H1 (cell line): ENCODE results near the gene NDUFS7. TPM values are rescaled to one million over a fixed set of nuclear protein-coding genes. Genes with fewer than 3 reads are reported as not detected.

ENCODE experiments used
- BCL11A ChIP-seq, 2 experiments: IDR thresholded peaks; one replicate each; pipeline ENCODE4 v1.6.1; 2011; ENCODE audit warnings: low read depth in 2 of 2, low read length in 2 of 2, mild to moderate bottlenecking in 2 of 2
- CEBPB ChIP-seq: IDR thresholded peaks from 2 replicates; pipeline ENCODE4 v1.6.1; 2012; ENCODE audit warnings: low read depth, low read length
- CREB1 ChIP-seq: IDR thresholded peaks from 2 replicates; pipeline ENCODE4 v1.6.1; 2012; ENCODE audit warnings: inconsistent platforms
- CTBP2 ChIP-seq: IDR thresholded peaks from 2 replicates; pipeline ENCODE4 v1.7.0; 2011; ENCODE audit warnings: borderline replicate concordance, mild to moderate bottlenecking, moderate library complexity, mixed read lengths, low read length; ENCODE audit not compliant: insufficient read depth, insufficient read length
- JUN ChIP-seq: IDR thresholded peaks from 2 replicates; pipeline ENCODE4 v1.6.1; 2011; ENCODE audit warnings: low read depth, mild to moderate bottlenecking, improper control_type of control experiment, low read length
- KDM5A ChIP-seq: fragments of 200-600 bp; IDR thresholded peaks from 2 replicates; pipeline ENCODE4 v1.7.1; 2012; ENCODE audit warnings: mild to moderate bottlenecking, low read length, inconsistent platforms, mixed read lengths
- RBBP5 ChIP-seq: IDR thresholded peaks from 2 replicates; pipeline ENCODE4 v1.7.1; 2012; ENCODE audit warnings: low read depth, mild to moderate bottlenecking, inconsistent platforms, low read length, moderate library complexity, borderline replicate concordance
- SP2 ChIP-seq: IDR thresholded peaks from 2 replicates; pipeline ENCODE4 v1.6.1; 2012; ENCODE audit warnings: mild to moderate bottlenecking, low read length, inconsistent platforms
- polyA plus RNA-seq, 7 experiments: library from polyadenylated mRNA; depleted of rRNA in 3 of 7; stranded (reverse) in 5 of 7; unstranded in 2 of 7; fragments of >200 nt in 5 of 7; fragments of 200-250 nt in 2 of 7; gene quantifications; 1 replicate in 5 of 7; 2 replicates in 1 of 7; 4 replicates in 1 of 7; pipeline versions ENCODE4 v1.2.1 to v1.2.3, GENCODE V29; 2011 to 2013; ENCODE audit warnings: missing spikeins in 2 of 7, mixed read lengths in 2 of 7
- total RNA-seq: library from RNA; stranded (reverse); fragmentation: NEBNext Ultra II Directional; extraction: Animal tissue kit (Norgen Biotek cat#: 25700); gene quantifications from 2 replicates; pipeline ENCODE4 v1.2.1, GENCODE V29; 2021
- TF ChIP-seq, protein P1 (sequence below): fragments of 300-600 bp; sonication (generic); IDR thresholded peaks from 2 replicates; pipeline ENCODE4 v1.7.1; 2012; ENCODE audit warnings: low read length, moderate library complexity, mild to moderate bottlenecking, inconsistent platforms; ENCODE audit not compliant: insufficient replicate concordance

The NDUFS7 gene
- total and polyA plus RNA-seq, 2 of the 8 experiments (the other 6 are each of a cell fraction or from before 2014, with no cell fraction given) = 78.1 to 309 TPM

GRCh38 chr19:1362387-1363257 lies 21.1 kb upstream of the NDUFS7 start (continued):
- TF ChIP-seq RBBP5 (no peak), JUN (no peak), CEBPB (no peak), CTBP2 (no peak), CREB1 (no peak), KDM5A (no peak), BCL11A (IDR thresholded peaks at IDR 0.05; ENCODE audit: low read depth in 2 of 2, low read length in 2 of 2) (no peak), SP2 (no peak)
- TF ChIP-seq, protein P1, sequence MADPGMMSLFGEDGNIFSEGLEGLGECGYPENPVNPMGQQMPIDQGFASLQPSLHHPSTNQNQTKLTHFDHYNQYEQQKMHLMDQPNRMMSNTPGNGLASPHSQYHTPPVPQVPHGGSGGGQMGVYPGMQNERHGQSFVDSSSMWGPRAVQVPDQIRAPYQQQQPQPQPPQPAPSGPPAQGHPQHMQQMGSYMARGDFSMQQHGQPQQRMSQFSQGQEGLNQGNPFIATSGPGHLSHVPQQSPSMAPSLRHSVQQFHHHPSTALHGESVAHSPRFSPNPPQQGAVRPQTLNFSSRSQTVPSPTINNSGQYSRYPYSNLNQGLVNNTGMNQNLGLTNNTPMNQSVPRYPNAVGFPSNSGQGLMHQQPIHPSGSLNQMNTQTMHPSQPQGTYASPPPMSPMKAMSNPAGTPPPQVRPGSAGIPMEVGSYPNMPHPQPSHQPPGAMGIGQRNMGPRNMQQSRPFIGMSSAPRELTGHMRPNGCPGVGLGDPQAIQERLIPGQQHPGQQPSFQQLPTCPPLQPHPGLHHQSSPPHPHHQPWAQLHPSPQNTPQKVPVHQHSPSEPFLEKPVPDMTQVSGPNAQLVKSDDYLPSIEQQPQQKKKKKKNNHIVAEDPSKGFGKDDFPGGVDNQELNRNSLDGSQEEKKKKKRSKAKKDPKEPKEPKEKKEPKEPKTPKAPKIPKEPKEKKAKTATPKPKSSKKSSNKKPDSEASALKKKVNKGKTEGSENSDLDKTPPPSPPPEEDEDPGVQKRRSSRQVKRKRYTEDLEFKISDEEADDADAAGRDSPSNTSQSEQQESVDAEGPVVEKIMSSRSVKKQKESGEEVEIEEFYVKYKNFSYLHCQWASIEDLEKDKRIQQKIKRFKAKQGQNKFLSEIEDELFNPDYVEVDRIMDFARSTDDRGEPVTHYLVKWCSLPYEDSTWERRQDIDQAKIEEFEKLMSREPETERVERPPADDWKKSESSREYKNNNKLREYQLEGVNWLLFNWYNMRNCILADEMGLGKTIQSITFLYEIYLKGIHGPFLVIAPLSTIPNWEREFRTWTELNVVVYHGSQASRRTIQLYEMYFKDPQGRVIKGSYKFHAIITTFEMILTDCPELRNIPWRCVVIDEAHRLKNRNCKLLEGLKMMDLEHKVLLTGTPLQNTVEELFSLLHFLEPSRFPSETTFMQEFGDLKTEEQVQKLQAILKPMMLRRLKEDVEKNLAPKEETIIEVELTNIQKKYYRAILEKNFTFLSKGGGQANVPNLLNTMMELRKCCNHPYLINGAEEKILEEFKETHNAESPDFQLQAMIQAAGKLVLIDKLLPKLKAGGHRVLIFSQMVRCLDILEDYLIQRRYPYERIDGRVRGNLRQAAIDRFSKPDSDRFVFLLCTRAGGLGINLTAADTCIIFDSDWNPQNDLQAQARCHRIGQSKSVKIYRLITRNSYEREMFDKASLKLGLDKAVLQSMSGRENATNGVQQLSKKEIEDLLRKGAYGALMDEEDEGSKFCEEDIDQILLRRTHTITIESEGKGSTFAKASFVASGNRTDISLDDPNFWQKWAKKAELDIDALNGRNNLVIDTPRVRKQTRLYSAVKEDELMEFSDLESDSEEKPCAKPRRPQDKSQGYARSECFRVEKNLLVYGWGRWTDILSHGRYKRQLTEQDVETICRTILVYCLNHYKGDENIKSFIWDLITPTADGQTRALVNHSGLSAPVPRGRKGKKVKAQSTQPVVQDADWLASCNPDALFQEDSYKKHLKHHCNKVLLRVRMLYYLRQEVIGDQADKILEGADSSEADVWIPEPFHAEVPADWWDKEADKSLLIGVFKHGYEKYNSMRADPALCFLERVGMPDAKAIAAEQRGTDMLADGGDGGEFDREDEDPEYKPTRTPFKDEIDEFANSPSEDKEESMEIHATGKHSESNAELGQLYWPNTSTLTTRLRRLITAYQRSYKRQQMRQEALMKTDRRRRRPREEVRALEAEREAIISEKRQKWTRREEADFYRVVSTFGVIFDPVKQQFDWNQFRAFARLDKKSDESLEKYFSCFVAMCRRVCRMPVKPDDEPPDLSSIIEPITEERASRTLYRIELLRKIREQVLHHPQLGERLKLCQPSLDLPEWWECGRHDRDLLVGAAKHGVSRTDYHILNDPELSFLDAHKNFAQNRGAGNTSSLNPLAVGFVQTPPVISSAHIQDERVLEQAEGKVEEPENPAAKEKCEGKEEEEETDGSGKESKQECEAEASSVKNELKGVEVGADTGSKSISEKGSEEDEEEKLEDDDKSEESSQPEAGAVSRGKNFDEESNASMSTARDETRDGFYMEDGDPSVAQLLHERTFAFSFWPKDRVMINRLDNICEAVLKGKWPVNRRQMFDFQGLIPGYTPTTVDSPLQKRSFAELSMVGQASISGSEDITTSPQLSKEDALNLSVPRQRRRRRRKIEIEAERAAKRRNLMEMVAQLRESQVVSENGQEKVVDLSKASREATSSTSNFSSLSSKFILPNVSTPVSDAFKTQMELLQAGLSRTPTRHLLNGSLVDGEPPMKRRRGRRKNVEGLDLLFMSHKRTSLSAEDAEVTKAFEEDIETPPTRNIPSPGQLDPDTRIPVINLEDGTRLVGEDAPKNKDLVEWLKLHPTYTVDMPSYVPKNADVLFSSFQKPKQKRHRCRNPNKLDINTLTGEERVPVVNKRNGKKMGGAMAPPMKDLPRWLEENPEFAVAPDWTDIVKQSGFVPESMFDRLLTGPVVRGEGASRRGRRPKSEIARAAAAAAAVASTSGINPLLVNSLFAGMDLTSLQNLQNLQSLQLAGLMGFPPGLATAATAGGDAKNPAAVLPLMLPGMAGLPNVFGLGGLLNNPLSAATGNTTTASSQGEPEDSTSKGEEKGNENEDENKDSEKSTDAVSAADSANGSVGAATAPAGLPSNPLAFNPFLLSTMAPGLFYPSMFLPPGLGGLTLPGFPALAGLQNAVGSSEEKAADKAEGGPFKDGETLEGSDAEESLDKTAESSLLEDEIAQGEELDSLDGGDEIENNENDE = no peak
